Nucleus accumbens (tissue), 56 donors: Measurements from ENCODE around the gene MAMLD1.
"Not testable (repeated sequence)": the region's sequence is repeated elsewhere in the genome, so short reads cannot be mapped to it uniquely, and the experiment has no call there.

Experiments
- DNase-seq, 56 donors: peaks; one replicate each; lab custom pipeline; 2025; lab: John Stamatoyannopoulos, UW

Gene MAMLD1, protein sequence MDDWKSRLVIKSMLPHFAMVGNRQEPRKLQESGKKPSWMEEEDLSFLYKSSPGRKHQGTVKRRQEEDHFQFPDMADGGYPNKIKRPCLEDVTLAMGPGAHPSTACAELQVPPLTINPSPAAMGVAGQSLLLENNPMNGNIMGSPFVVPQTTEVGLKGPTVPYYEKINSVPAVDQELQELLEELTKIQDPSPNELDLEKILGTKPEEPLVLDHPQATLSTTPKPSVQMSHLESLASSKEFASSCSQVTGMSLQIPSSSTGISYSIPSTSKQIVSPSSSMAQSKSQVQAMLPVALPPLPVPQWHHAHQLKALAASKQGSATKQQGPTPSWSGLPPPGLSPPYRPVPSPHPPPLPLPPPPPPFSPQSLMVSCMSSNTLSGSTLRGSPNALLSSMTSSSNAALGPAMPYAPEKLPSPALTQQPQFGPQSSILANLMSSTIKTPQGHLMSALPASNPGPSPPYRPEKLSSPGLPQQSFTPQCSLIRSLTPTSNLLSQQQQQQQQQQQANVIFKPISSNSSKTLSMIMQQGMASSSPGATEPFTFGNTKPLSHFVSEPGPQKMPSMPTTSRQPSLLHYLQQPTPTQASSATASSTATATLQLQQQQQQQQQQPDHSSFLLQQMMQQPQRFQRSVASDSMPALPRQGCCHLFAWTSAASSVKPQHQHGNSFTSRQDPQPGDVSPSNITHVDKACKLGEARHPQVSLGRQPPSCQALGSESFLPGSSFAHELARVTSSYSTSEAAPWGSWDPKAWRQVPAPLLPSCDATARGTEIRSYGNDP

DNA sequence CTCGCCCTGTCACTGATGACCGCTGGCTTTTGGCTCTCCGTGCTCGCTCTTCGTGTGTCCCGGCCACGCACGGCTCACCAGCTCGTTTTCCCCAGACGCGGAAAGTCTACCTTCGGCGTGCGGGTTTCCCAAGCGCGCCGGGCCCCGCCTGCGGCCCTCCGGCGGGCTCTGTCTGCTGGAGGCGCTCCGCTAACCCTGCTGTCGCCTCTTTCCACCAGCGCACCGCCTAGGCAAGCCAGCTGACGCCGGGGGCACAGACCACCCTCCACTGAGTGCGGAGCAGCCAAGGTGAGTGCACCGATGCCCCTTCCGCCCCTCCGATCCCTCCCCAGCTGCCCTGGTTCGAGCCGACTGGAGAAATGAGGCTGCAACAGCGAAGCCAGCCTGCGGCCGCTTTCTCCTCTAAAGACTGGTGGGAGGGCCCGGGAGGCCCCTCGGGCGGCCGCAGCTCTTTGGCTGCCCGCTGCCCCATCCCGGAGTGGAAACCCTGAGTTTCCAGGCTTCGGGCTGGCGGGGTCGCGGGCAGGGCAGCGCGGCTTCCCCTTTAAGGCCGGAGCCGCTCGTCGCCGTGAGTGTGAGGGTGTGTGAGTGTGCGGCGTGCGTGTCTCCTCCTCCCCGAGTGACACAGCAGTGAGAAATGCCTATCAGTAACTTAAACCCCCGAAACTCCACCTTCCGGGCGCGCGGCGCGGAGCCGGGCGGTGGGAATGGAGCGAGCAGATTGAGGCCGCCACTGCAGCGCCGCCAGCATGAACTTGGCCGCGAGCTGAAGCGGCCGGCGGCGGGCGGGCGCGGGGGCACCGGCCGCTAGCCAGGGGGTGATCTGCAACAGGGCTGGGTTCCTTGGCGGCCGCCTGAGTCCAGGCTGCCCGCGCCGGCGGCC is at the start of gene MAMLD1:
TSS of gene MAMLD1 (plus strand) at position 719 of the 883 bp plus-strand sequence. CDS start 82,200 bp downstream, outside the sequence.
- peak in 49 of 56 donors; percentile 1 to 80 (median 38) for DNase-seq

DNA sequence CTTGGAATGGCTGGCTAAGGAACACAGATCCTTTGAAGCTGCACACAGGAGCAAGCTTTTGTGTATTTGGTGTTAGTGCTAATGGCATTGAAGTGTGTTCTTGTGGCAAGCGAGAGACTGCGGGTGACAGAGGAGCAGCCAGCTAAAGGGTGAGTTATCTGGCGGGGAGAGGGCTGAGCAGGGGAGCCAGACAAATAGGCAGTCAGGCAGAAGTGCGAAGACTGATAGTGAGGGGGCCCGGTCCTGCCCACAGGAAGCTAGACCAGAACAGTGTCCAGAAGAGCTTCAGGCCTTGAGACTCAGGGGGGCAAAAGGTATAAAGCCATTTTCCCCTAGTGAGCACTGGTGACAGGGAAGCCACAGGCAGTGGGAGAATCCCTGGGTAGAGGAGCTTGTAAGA is 49.6 kb upstream of the MAMLD1 start:
- DNase-seq = no peak

DNA sequence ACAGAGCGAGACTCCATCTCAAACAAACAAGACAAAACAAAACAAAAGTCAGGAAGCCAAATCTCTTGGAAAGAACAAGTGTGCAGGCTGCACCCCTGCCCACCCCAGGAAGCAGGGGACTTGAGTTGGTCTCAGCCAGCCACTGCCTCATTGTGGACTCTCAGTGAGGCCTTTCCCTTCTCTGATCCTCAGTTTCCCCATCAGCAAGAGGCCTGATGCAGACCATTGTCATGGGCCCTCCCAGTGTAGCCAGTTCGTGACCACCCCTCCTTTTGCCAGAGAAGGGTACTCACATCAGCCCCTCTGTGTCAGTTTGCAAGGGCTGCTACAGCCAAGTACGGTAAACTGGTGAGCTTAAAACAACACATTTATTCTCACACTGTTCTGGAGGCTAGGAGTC is 48.9 kb upstream of the MAMLD1 start:
- DNase-seq = no peak

DNA sequence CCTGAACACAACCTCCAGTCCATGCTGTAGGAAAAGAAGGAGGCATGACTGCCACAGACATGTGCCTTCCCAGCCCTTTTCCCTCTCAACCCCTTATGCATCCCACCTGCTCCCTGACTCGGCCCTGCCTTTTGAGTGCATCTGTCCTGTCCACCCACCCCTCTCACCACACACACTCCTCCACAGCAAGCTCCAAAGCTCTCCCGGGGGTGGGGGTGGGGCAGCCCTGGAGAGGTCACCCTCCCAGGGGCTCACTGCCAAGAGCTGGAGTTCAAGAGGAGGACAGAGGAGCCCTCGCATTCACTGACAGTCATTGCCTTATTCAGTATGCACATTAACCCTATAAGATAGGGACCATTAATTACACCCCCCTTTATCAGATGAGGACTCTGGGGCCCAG is 46.6 kb upstream of the MAMLD1 start:
- peak in 1 of 56 donors; percentile 13 for DNase-seq

DNA sequence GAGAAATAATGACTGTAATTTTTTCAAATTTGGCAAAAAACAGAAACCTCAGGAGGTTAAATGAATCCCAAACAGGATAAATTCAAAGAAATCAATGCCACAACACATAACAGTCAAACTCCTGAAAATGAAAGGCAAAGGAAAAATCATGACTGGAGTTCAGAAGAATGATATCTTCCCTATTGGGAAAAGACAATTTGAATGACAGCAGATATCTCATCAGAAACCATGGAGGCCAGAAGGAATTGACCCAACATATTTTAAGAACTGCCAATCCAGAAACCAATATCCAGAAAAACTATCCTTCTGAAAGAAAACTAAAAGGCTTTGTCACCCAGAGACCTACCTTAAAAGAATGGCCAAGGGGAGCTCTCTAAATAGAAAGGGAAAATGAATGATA is 40.1 kb upstream of the MAMLD1 start:
- DNase-seq = no peak

DNA sequence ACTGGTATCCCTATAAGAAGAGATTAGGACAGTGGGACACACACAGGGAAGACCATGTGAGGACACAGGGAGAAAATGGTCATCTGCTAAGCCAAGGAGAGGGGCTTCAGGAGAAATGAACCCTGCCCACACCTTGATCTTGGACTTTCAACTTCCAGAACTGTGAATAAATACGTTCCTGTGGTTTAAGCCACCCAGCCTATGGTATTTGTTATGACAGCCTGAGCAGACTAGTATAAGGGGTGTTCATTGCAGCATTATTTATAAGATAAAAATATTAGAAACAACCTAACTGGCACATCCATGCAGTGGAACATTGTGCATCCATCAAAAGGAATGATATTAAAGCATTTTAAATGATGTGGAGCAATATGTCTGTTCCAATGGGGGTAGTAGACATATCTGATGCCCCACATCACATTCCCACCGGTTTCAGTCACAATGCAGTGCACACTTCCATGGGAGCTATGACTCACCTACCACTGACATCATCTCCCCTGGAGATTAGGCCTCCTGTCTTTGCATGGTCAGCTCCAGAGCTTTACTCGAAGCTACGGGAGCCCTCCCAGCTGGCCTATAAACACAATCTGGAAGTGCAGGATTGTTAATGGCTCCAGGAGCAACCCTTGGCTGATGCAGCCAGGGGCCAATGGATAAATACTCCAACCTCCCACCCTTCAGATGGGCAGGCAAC is 38.9 kb upstream of the MAMLD1 start:
- no peak for DNase-seq

DNA sequence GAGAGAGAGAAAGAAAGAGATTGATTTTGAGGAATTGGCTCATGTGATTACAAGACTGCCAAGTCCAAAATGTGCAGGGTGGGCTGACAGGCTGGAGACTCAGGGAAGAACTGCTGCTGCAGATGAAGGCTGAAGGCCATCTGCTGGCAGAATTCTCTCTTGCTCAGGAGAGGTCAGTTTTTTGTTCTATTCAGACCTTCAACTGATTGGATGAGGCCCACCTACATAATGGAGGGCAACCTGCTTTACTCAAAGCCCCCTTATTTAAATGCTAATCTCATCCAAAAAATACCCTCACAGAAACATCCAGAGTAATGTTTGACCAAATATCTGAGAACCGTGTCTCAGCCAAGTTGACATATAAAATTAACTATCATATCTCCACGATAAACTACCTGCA is 38.2 kb upstream of the MAMLD1 start:
- no peak for DNase-seq

DNA sequence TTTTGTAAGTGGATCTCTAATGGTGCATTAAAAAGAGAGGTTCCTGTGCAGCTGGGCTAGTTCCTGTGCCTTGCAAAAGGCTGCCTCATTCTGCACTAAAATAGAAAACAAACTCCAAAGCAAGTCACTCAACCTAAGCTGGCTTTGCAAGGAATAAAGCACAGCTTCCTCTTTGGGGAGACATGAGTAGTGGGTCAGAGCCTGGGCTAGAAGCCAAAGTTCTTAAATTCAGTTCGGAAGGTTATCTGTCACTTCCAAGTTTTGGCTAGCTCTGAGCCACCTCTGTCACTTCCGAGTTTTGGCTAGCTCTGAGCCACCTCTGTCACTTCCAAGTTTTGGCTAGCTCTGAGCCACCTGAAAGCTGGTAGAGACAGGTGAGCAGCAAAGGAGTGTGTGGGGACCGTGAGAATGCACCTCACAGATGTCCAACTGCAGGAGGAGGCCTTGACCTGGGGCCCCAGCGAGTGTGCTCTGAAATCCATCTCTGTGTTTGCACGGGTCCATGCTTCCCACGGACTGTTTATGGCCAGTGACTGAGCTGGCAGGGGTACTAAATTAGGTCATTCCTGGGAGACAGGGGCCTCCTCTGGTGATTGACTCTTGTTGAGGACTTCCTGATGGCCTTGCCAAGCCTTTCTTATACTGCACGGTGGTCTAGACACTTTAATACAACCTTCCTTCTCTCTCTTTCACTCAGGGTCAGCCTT is 36.4 kb upstream of the MAMLD1 start:
- DNase-seq = no peak

DNA sequence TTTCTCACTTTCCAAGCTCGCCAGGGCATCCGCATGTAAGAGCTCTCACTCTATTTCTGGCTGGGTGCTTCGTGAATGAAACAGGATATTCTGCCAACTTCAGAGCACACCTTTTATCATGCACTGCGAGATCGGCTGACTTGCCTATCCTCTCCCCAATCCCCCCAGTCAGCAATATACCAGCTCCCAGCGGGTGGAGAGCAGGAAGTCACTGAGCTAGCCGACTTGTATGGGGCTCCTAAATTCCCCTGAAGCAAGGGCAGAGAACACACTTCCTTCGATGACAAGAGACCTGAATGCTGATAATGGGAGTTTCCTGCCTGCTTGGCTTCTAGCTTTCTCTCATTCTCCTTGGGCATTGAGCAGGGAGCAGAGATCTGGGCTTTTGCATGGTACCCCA is 33.8 kb upstream of the MAMLD1 start:
- no peak for DNase-seq

DNA sequence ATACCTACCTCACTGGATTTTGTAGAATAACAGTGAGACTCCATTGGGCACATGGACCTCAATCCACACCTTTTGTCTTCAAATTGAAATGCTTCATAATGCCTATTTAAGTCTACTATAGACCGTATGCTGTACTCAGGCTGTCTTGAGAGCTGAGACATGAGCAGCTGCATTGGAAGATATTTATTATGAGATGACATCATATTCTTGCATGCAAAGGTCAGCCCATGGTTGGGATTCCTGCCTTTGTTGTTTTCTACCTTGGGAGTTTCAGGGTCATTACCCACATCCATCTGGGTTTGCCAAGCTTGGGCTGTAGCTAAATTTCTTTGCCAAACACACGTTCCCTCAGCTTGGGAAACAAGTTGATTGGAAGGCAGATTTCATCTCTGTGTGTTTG is 33.2 kb upstream of the MAMLD1 start:
- no peak for DNase-seq

DNA sequence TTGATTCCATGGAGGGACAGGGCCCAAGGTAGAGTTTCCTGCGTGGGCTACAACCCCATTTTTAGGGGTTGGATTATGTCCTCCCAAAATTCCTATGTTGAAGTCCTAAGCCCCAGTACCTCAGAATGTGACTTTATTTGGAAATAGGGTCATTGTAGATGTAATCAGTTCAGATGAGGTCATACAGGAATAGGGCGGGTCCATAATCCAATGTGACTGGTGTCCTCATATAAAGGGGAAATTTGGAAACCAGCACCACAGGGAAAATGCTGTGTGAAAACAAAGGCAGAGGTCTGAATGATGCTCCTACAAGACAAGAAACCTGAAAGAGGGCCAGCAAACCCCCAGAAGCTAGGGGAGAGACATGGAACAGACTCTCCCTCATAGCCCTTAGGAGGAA is 31.1 kb upstream of the MAMLD1 start:
- DNase-seq = no peak

DNA sequence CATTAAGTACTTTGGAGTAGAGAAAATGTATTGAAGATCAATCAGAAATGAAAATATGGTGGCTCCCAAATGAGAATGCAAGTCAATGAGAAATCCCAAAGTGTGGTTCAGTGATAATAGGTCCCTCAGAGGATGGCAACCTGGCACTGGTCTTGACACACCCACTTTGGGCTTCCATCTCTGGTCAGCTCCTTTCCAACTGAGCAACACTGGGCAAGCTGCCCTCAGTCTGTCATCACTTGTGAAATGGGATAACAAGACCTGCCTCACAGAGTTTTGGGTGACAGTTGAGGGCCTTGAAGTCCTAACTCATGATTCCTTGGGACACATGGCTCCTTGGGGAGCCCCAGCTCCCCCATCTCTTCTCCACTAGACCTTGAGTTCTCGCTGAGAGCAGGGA is 29.0 kb upstream of the MAMLD1 start:
- no peak for DNase-seq

DNA sequence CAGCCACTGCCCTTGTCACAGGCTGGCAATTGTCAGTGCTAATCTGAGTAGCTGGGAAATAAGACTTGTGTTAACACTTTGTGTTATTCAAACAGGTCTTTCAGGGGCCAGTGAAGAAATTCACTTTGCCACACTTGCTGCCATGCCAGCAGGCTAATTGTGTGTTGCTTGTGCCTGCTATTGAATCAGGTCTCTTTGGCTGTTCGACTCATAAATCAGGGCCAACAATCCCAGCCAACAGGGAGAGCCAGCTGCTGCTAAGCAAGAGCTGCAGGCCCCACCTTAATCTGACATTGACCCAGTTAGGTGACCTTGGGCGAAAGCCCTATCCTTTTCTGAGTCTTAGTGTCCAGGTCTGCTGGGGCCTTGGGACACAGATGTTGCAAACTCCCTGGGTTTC is 28.1 kb upstream of the MAMLD1 start:
- peak in 9 of 56 donors; percentile 2 to 27 (median 15) for DNase-seq

DNA sequence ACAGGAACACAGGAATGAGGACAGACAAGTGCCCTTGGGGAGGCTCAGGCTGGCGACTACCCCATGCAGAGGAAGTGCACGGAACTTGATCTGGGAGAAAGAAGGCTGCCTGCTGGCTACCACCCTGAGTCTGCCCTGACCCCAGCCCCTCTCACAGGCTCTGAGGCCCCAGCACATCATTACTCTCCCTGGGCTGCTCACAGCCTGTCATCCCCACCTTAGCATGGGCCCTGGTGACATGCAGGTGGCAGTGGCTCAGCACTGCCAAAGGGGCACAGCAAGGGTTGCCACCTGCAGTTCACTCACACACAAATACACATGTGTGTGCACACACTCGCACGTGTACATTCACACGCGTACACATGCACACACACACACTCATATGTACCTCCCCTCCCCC is 26.1 kb upstream of the MAMLD1 start:
- no peak for DNase-seq

DNA sequence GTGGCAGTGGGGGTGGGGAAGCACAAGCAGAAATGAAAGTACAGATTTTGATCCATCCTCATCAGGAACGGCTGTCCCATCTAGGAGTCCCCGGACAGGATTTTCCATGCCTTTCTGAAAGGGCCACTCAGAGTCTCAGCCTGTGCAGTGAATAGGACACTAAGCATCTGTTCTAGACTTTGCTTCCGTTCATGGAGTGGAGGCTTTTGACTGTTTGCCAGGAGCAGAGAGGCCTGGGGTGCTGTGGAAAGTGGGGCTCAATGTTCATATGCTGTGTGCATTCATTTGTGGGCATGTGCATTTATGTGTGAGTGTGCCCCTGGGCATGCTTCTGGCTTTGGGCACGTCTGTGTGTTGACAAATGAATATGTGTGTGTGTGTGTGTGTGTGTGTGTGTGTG is 25.6 kb upstream of the MAMLD1 start:
- no peak for DNase-seq

DNA sequence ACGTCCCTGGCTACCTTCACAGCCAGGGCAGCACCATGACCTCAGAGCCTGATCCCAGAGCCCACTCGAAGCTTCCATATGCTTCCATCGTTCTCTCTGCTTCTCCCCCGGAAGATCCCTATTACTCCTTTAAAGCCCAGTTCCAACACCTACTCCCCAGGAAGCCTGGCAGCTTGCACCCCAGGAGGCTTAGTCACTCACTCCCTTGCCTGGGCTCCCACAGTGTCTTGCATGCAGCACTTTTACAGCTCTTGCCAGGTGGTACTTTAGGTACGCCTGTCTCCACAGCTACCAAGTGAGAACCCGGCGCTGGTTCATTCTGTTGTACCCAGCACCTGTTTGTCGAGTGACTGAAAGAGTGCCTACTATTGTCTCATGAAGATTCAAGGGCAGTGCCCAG is 24.5 kb upstream of the MAMLD1 start:
- no peak for DNase-seq

DNA sequence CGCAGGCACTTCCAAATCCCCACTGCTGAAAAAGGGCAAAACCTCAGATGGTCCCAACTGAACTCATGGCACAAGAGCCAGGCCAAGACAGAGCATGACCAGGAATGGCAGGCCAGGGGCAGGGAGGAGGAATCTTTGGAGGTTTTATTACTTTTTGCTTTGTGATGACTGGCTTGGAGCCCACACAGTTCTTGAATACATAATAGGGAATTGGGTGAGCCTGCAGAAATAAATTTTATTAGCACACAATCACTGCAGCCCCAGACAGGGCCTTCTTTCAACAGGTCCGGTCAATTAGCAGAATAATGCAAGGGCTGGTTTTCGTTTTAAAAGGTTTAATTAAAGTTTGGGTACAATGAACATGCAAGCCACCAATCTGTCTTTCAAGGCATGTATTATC is 23.4 kb upstream of the MAMLD1 start:
- DNase-seq = no peak

DNA sequence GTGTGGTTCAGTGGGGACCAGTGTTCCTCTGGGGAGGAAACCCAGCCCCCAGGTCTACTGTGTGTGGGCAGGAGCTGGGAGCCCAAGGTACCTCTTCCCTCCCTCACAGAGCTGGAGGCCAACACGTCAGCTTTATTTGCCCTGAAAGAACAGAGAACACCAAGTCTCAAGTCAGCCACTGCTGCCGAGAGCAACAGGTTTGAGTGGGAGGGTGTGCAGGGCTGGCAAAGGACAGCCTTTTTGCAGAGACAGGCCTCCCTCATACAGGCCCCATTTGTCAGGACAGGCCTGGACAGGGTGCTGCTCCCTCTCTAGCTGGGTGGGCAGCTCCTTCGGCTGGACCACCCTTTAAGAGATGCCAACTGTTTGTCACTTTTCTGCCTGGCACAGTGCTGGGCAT is 22.8 kb upstream of the MAMLD1 start:
- not testable (repeated sequence) for DNase-seq

DNA sequence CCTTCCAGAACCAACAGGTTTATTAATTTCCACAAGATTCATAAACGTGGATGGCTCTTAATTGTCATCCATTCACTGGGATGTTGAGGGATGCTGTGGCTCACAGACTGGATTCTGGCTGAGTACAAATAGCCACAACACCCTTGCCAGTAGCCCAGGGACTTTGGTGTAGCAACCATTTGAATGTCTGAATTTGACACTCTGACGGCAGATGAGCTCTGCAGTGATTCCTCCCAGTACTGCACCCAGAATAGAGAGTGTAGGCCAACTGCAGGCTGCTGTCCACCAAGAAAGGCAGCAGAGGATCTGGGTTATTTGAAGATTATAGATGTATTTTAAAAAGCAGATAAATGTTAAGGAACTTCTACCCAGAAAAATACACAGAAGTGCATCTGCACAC is 15.6 kb upstream of the MAMLD1 start:
- DNase-seq = no peak

DNA sequence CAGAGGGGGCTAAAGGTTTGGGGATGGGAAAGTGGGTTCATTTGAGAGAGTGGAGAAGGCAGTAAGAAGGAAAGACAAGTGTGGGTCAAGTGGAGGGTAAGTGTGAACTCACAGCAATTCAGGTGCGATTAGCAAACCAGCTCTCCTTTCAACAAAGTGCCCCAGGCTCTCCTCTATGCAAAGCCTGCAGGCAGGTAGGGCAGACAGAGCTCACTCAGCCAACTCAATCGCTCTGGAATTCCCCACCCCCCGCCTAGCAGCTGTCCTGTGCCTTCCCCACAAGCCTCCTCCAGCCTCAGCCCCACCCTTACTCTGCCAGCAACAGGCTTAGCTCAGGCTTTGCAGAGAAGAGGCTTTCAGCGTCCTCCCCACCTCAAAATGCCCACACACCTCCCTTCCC is 14.8 kb upstream of the MAMLD1 start:
- DNase-seq = no peak
